Keratinocyte (primary cell): ENCODE measurements around the gene HSD17B1. TPM values are rescaled to one million over a fixed set of nuclear protein-coding genes. Genes with fewer than 3 reads are reported as not detected.
"Not testable (repeated sequence)": the region's sequence is repeated elsewhere in the genome, so short reads cannot be mapped to it uniquely, and the experiment has no call there.

Experiments
- DNase-seq: peaks from one replicate; pipeline ENCODE4 v3.0.0-alpha.2; 2011; ENCODE audit warnings: low read depth, missing footprints, low spot score
- FAIRE-seq: peaks from 2 replicates; lab custom pipeline; 2011; peaks lifted over from hg19 to GRCh38; lab: Jason Lieb, UNC
- H2AFZ ChIP-seq: 2 replicates; pipeline ENCODE4 v1.6.0; 2012; ENCODE audit warnings: low read length, control low read depth, inconsistent platforms; ENCODE audit not compliant: control insufficient read depth
- H3K27ac ChIP-seq: 2 replicates; pipeline ENCODE4 v1.5.1; 2011; ENCODE audit warnings: low read length; ENCODE audit not compliant: control insufficient read depth, insufficient read depth
- H3K27me3 ChIP-seq: 3 replicates; pipeline ENCODE4 v1.6.0; 2011; ENCODE audit warnings: low read length; ENCODE audit not compliant: control insufficient read depth, insufficient read depth; ENCODE audit errors: extremely low read depth
- H3K36me3 ChIP-seq, 2 experiments: 2 replicates in 1 of 2; 3 replicates in 1 of 2; pipeline ENCODE4 v1.5.1; 2011; ENCODE audit warnings: low read length in 2 of 2, mild to moderate bottlenecking in 1 of 2; ENCODE audit not compliant: control insufficient read depth in 2 of 2, insufficient read depth in 2 of 2; ENCODE audit errors: extremely low read depth in 1 of 2
- H3K4me1 ChIP-seq: 3 replicates; pipeline ENCODE4 v1.5.1; 2011; ENCODE audit warnings: low read length; ENCODE audit not compliant: control insufficient read depth, insufficient read depth; ENCODE audit errors: extremely low read depth
- H3K4me2 ChIP-seq: 3 replicates; pipeline ENCODE4 v1.6.0; 2011; ENCODE audit warnings: low read depth, low read length; ENCODE audit not compliant: control insufficient read depth, insufficient read depth; ENCODE audit errors: extremely low read depth
- H3K4me3 ChIP-seq, 3 experiments: fragments of 200-600 bp in 1 of 3; sonication (generic) in 1 of 3; 2 replicates in 2 of 3; 3 replicates in 1 of 3; pipeline ENCODE4 v1.5.1; 2011 to 2016; ENCODE audit warnings: low read length in 3 of 3, mild to moderate bottlenecking in 3 of 3, control low read depth in 2 of 3, inconsistent platforms in 1 of 3, low read depth in 1 of 3, mixed read lengths in 1 of 3, mixed run types in 1 of 3, moderate library complexity in 1 of 3; ENCODE audit not compliant: control insufficient read depth in 2 of 3, insufficient read depth in 2 of 3; ENCODE audit errors: extremely low read depth in 1 of 3
- H3K79me2 ChIP-seq: 2 replicates; pipeline ENCODE4 v1.6.0; 2012; ENCODE audit warnings: low read length; ENCODE audit not compliant: control insufficient read depth, insufficient read depth
- H3K9ac ChIP-seq: 3 replicates; pipeline ENCODE4 v1.6.0; 2011; ENCODE audit warnings: low read length; ENCODE audit not compliant: control insufficient read depth, insufficient read depth; ENCODE audit errors: extremely low read depth
- H3K9me1 ChIP-seq: 3 replicates; pipeline ENCODE4 v1.6.0; 2011; ENCODE audit warnings: low read length; ENCODE audit not compliant: control insufficient read depth, insufficient read depth; ENCODE audit errors: extremely low read depth
- H3K9me3 ChIP-seq: 2 replicates; pipeline ENCODE4 v1.5.1; 2012; ENCODE audit warnings: low read depth, low read length; ENCODE audit not compliant: control insufficient read depth
- H4K20me1 ChIP-seq: 3 replicates; pipeline ENCODE4 v1.6.0; 2011; ENCODE audit warnings: low read length; ENCODE audit not compliant: control insufficient read depth, insufficient read depth; ENCODE audit errors: extremely low read depth
- CTCF ChIP-seq, 3 experiments: IDR thresholded peaks in 1 of 3; conservative IDR thresholded peaks in 1 of 3; optimal IDR thresholded peaks in 1 of 3; 2 replicates in 2 of 3; 3 replicates in 1 of 3; pipeline versions ENCODE3 to v1.5.1; 2011; ENCODE audit warnings: low read length in 3 of 3, mild to moderate bottlenecking in 3 of 3, moderate library complexity in 2 of 3, control low read depth in 1 of 3, inconsistent platforms in 1 of 3; ENCODE audit not compliant: insufficient read depth in 2 of 3; ENCODE audit errors: extremely low read depth in 1 of 3
- EZH2 ChIP-seq: IDR thresholded peaks from one replicate; pipeline ENCODE4 v1.6.1; 2012; ENCODE audit warnings: inconsistent platforms, mild to moderate bottlenecking, low read length, moderate library complexity
- dilution Hi-C: fragments of 300-500 bp; cut with MboI; formaldehyde crosslinking; loops from one replicate; pipeline ENCODE4 v1.7.0; 2020; ENCODE audit warnings: low sequenced_read_pairs; ENCODE audit not compliant: extremely low pct_ligation_motif_present
- polyA plus RNA-seq, 5 experiments: library from polyadenylated mRNA; depleted of rRNA in 3 of 5; stranded (reverse) in 3 of 5; stranded (forward) in 1 of 5; unstranded in 1 of 5; fragments of >200 nt; gene quantifications; 1 replicate in 1 of 5; 2 replicates in 3 of 5; 3 replicates in 1 of 5; pipeline versions ENCODE4 v1.2.1 to v1.2.3, GENCODE V29; 2011 to 2012; ENCODE audit warnings: missing spikeins in 2 of 5, low read depth in 1 of 5, low replicate concordance in 1 of 5

HSD17B1 gene
- polyA plus RNA-seq, 1 donor (not counting 4 experiments of a cell fraction or from before 2014, with no cell fraction given), result 5.3 TPM

GRCh38 chr17:42537826-42538451 is 14.8 kb upstream of the HSD17B1 start:
- H3K27me3 ChIP-seq, result no peaks in the 10 kb centered on the region
- H2AFZ ChIP-seq, result no peak overlapping the region
- no peak for FAIRE-seq
- dilution Hi-C loops, result no loop called here
- no peak overlapping the region for H3K4me2 ChIP-seq
- TF ChIP-seq EZH2 (no peak), CTCF (optimal IDR thresholded peaks at IDR 0.05 in 1 of 3, IDR thresholded peaks at IDR 0.05 in 1 of 3, conservative IDR thresholded peaks at IDR 0.05 in 1 of 3; ENCODE audit: extremely low read depth in 1 of 3, insufficient read depth in 2 of 3, low read length in 3 of 3) (no peak)
- peaks cover 0 to 8% of the 10 kb centered on the region in 2 experiments for H3K36me3 ChIP-seq
- H3K4me3 ChIP-seq, result no peak overlapping the region
- H3K9me3 ChIP-seq, result no peaks in the 10 kb centered on the region
- H4K20me1 ChIP-seq, result no peaks in the 10 kb centered on the region
- H3K79me2 ChIP-seq, result peaks cover 5% of the 10 kb centered on the region
- DNase-seq, result no peak
- H3K9me1 ChIP-seq, result no peaks in the 10 kb centered on the region
- no peak overlapping the region for H3K27ac ChIP-seq
- peaks cover 20% of the 10 kb centered on the region for H3K4me1 ChIP-seq
- H3K9ac ChIP-seq, result no peak overlapping the region

GRCh38 chr17:42538482-42538881 is 14.2 kb upstream of the HSD17B1 start:
- Histone ChIP-seq H3K9me1 (no peaks in the 10 kb centered on the region), H3K27ac (no peak overlapping the region), H2AFZ (no peak overlapping the region), H3K9ac (no peak overlapping the region), H3K36me3 (peaks cover 2 to 8% of the 10 kb centered on the region in 2 experiments), H3K79me2 (peaks cover 5% of the 10 kb centered on the region), H4K20me1 (no peaks in the 10 kb centered on the region), H3K4me1 (peaks cover 20% of the 10 kb centered on the region), H3K27me3 (no peaks in the 10 kb centered on the region), H3K9me3 (no peaks in the 10 kb centered on the region), H3K4me3 (no peak overlapping the region), H3K4me2 (no peak overlapping the region)
- FAIRE-seq (no peak), DNase-seq (no peak)
- dilution Hi-C loops, result no loop called here
- TF ChIP-seq EZH2 (no peak), CTCF (optimal IDR thresholded peaks at IDR 0.05 in 1 of 3, IDR thresholded peaks at IDR 0.05 in 1 of 3, conservative IDR thresholded peaks at IDR 0.05 in 1 of 3; ENCODE audit: extremely low read depth in 1 of 3, insufficient read depth in 2 of 3, low read length in 3 of 3) (no peak)

- H3K9me3 ChIP-seq, H3K79me2 ChIP-seq, H2AFZ ChIP-seq, H4K20me1 ChIP-seq, H3K27ac ChIP-seq, H3K9ac ChIP-seq, H3K36me3 ChIP-seq, dilution Hi-C loops, H3K4me2 ChIP-seq, FAIRE-seq, H3K4me3 ChIP-seq, DNase-seq, H3K9me1 ChIP-seq, H3K27me3 ChIP-seq: not testable (repeated sequence)
- peaks cover 17% of the 10 kb centered on the region for H3K4me1 ChIP-seq
Observed at GRCh38 chr17:42540558-42540957, 12.2 kb upstream of the HSD17B1 start.
